ENCODE measurements around the gene MICU1.

DNA sequence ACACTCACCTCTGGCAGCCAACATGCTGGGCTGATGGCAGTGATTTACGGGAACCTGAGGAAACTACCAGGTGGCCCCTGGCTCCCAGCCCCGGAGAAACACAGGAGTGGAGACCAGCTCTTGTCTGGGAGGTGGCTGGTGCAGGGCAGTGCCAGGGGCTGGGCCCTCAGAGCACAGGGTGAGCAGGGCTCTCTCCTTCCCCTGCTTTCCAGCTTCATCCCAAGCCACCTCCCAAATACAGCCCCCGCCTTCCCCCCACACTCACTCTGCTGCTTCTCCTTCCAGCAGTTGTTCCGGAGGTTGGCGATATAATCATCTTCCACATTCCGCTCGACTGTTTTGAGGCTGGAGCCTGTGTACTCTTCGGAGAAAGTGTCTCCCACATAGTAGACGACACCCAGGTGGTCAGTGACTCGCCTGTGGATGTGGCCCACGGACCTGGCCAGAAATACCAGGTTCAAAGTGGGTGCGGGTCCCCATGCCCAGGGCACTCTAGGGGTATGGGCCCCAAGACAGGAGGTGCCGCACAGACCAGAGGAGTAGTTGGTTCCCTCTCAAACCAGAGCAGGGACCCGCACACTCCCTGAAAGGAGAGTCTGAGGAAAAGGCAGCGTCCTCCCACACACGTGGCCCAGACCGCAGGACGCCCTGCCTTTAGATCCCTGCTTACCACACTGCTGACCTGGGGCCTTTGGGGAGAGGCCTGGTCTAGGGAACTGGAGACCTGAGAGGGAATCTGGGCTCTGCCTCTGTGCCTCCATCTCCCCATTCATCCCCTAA lies 289.4 kb downstream of the MICU1 start:
- TF ChIP-seq, protein P1, sequence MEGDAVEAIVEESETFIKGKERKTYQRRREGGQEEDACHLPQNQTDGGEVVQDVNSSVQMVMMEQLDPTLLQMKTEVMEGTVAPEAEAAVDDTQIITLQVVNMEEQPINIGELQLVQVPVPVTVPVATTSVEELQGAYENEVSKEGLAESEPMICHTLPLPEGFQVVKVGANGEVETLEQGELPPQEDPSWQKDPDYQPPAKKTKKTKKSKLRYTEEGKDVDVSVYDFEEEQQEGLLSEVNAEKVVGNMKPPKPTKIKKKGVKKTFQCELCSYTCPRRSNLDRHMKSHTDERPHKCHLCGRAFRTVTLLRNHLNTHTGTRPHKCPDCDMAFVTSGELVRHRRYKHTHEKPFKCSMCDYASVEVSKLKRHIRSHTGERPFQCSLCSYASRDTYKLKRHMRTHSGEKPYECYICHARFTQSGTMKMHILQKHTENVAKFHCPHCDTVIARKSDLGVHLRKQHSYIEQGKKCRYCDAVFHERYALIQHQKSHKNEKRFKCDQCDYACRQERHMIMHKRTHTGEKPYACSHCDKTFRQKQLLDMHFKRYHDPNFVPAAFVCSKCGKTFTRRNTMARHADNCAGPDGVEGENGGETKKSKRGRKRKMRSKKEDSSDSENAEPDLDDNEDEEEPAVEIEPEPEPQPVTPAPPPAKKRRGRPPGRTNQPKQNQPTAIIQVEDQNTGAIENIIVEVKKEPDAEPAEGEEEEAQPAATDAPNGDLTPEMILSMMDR (IDR thresholded peaks at IDR 0.05), result no peak
- no peak for TF ChIP-seq POLR2A (IDR thresholded peaks at IDR 0.05)
- TF ChIP-seq POLR2AphosphoS5 (IDR thresholded peaks at IDR 0.05), result no peak
